ENCODE measurements around the gene UNC5A. TPM values are rescaled to one million over a fixed set of nuclear protein-coding genes. Genes with fewer than 3 reads are reported as not detected.

UNC5A gene
- total and polyA plus RNA-seq, 8 donors, result 0.09 to 3.6 (median 0.32) TPM

GRCh38 chr5:176892663-176893062 is 82.3 kb downstream of the UNC5A start:
- TF ChIP-seq CTCF (IDR thresholded peaks at IDR 0.05), result no peak
- no peak overlapping the region for H3K27ac ChIP-seq
- FAIRE-seq (no peak), ATAC-seq (no peak), DNase-seq (no peak)
- 65% methylated on average over 3 of the region's 3 CpGs for WGBS, 2 donors
- H3K9me3 ChIP-seq, result no peaks in the 10 kb centered on the region
- H3K4me1 ChIP-seq, result no peaks in the 10 kb centered on the region
- H3K27me3 ChIP-seq, result no peaks in the 10 kb centered on the region
- no peak overlapping the region for H3K4me3 ChIP-seq
- intact Hi-C loops (cut with DNase I), result no loop called here
- H3K36me3 ChIP-seq, result no peaks in the 10 kb centered on the region

GRCh38 chr5:176894298-176894697 is 83.9 kb downstream of the UNC5A start:
- Histone ChIP-seq H3K27me3 (no peaks in the 10 kb centered on the region), H3K9me3 (no peaks in the 10 kb centered on the region), H3K27ac (no peak overlapping the region), H3K36me3 (no peaks in the 10 kb centered on the region), H3K4me3 (no peak overlapping the region), H3K4me1 (no peaks in the 10 kb centered on the region)
- DNase-seq (no peak), FAIRE-seq (no peak), ATAC-seq (no peak)
- 91 to 94% methylated on average over 6 of the region's 6 CpGs for WGBS, 2 donors
- intact Hi-C loops (cut with DNase I), result no loop called here
- TF ChIP-seq CTCF (IDR thresholded peaks at IDR 0.05), result no peak

- TF ChIP-seq CTCF (IDR thresholded peaks at IDR 0.05), result no peak
- 80 to 83% methylated on average over 4 of the region's 4 CpGs for WGBS, 2 donors
- DNase-seq (no peak), FAIRE-seq (no peak), ATAC-seq (no peak)
- no peaks in the 10 kb centered on the region for H3K36me3 ChIP-seq
- no peak overlapping the region for H3K27ac ChIP-seq
- no peaks in the 10 kb centered on the region for H3K9me3 ChIP-seq
- H3K4me3 ChIP-seq, result no peak overlapping the region
- H3K27me3 ChIP-seq, result no peaks in the 10 kb centered on the region
- H3K4me1 ChIP-seq, result no peaks in the 10 kb centered on the region
- intact Hi-C loops (cut with DNase I), result no loop called here
Measured at GRCh38 chr5:176895831-176896230, 85.5 kb downstream of the UNC5A start.

GRCh38 chr5:176897263-176897662 is 86.9 kb downstream of the UNC5A start:
- TF ChIP-seq CTCF (IDR thresholded peaks at IDR 0.05), result no peak
- Histone ChIP-seq H3K4me3 (no peak overlapping the region), H3K27me3 (no peaks in the 10 kb centered on the region), H3K27ac (no peak overlapping the region), H3K9me3 (no peaks in the 10 kb centered on the region), H3K4me1 (no peaks in the 10 kb centered on the region), H3K36me3 (no peaks in the 10 kb centered on the region)
- 55 to 64% methylated on average over 3 of the region's 3 CpGs for WGBS, 2 donors
- ATAC-seq (no peak), DNase-seq (no peak), FAIRE-seq (no peak)
- intact Hi-C loops (cut with DNase I), result no loop called here

GRCh38 chr5:176899296-176899891 is 89.0 kb downstream of the UNC5A start, which contains the start of gene HK3:
HK3 (minus strand) TSS chr5:176899346; CDS start chr5:176896159, 3,187 bp downstream.
- H3K4me3 ChIP-seq, result peak within 1 kb of the TSS in 1 of 4 donors; percentile 14

More at GRCh38 chr5:176899296-176899891, 89.0 kb downstream of the UNC5A start, which contains the start of gene HK3:
- TF ChIP-seq CTCF (IDR thresholded peaks at IDR 0.05), result no peak
- H3K27ac ChIP-seq, result peak within 1 kb of the TSS in 1 of 4 donors; percentile 33
- intact Hi-C loops (cut with DNase I), result no loop called here
- peaks cover 0 to 11% (median under 1%) of the 10 kb centered on the region in 3 donors for H3K36me3 ChIP-seq
- no peak for DNase-seq
- H3K9me3 ChIP-seq, result no peaks in the 10 kb centered on the region
- FAIRE-seq, result no peak
- 68 to 76% methylated on average over 9 of the region's 9 CpGs for WGBS, 2 donors
- H3K4me1 ChIP-seq, result no peaks in the 10 kb centered on the region
- H3K27me3 ChIP-seq, result no peaks in the 10 kb centered on the region
- ATAC-seq, result peak in 2 of 4 donors; percentile 43 to 60

Measured in pancreas (tissue), 10 donors.